Thyroid gland (tissue), 4 donors: ENCODE measurements around the gene REPIN1.

ENCODE experiments used
- POLR2A ChIP-seq, 2 donors: fragments of 450-650 bp; IDR thresholded peaks; one replicate each; pipeline ENCODE4 v1.6.1; 2017; ENCODE audit warnings: antibody characterized with exemption in 2 of 2, mild to moderate bottlenecking in 2 of 2, moderate library complexity in 1 of 2
- TF ChIP-seq, protein P1 (sequence below), 6 experiments: fragments of 200-600 bp in 3 of 6; fragments of 450-650 bp in 3 of 6; sonication (generic) in 3 of 6; IDR thresholded peaks; one replicate each; pipeline ENCODE4 v1.5.1; 2016 to 2019; ENCODE audit warnings: antibody characterized with exemption in 6 of 6, mild to moderate bottlenecking in 2 of 6, inconsistent platforms in 1 of 6, moderate library complexity in 1 of 6

DNA sequence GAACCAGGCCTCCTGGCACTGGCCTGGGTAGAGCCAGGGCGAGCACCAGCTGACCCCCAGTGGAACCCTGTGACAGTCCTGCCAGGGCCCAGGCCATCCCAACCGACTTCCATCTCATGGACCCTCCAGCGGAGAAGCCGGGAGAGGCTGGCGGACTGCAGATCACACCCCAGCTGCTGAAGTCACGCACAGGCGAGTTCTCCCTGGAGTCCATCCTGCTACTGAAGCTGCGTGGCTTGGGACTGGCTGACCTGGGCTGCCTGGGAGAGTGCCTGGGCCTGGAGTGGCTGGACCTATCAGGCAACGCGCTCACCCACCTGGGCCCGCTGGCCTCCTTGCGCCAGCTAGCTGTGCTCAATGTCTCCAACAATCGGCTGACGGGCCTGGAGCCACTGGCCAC is 31.9 kb upstream of the REPIN1 start:
- TF ChIP-seq, protein P1, sequence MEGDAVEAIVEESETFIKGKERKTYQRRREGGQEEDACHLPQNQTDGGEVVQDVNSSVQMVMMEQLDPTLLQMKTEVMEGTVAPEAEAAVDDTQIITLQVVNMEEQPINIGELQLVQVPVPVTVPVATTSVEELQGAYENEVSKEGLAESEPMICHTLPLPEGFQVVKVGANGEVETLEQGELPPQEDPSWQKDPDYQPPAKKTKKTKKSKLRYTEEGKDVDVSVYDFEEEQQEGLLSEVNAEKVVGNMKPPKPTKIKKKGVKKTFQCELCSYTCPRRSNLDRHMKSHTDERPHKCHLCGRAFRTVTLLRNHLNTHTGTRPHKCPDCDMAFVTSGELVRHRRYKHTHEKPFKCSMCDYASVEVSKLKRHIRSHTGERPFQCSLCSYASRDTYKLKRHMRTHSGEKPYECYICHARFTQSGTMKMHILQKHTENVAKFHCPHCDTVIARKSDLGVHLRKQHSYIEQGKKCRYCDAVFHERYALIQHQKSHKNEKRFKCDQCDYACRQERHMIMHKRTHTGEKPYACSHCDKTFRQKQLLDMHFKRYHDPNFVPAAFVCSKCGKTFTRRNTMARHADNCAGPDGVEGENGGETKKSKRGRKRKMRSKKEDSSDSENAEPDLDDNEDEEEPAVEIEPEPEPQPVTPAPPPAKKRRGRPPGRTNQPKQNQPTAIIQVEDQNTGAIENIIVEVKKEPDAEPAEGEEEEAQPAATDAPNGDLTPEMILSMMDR (IDR thresholded peaks at IDR 0.05): no peak
- no peak for TF ChIP-seq POLR2A (IDR thresholded peaks at IDR 0.05)
